Renal cortical epithelial cell (primary cell): ENCODE results near the gene PKP2. TPM values are rescaled to one million over a fixed set of nuclear protein-coding genes. Genes with fewer than 3 reads are reported as not detected.

Experiments
- DNase-seq: peaks from one replicate; pipeline ENCODE4 v3.0.0-alpha.2; 2011; ENCODE audit warnings: low read depth
- total RNA-seq: library from RNA; depleted of rRNA; stranded (reverse); fragments of >200 nt; gene quantifications from 2 replicates; pipeline ENCODE4 v1.2.3, GENCODE V29; 2014

The PKP2 gene
- total RNA-seq, 1 donor from 2014 or later: 10.7 TPM

DNA sequence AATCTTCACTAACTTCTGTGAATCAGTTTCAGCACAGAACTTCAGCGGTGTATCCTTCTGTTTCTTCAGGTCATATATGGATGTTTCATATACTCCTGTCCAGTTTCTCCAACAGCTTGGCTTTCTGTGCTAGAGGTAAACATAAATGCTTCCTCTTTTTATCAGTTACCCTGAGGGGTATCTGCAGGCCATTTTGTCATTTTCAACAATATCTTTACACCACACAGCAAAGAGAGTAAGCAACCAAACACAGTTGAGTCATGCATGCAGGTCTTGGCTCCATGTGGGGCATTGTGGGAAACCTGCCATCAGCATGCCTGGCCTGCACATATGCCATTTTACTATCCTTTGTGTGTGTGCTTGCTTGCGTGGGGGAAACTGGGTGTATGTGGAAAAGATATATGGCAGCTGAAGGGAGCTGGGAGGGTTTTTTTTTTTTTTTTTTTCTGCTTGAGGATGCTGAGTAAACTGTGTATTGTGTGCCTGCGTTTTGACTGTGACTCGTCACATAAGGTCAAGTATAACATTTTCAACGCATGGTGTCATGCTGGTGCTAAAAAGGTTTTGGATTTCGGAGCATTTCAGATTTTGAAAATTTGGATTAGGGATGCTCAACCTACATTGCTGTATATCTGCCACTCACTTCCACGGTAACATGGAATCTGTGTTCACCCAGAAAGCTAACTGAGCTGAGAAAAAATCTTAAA is 84.7 kb downstream of the PKP2 start:
- DNase-seq: no peak

DNA sequence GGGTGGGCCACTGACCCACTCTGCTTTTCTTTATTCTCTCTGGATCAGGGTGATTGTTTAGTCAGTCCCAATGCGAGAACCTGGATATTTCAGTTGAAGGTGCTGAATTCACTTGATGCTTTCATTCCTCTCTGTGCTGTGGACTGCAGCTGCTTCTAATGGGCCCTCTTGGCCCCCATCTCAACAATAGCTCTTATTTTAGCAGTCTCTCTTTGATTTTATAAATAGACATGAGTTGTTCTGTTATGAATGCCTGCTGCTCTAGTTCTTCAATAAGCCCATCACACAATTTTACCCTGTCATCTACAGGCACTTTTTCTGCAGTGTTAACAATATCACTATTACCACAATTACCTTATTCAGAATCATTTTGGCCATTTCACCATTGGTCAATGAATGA is 86.7 kb downstream of the PKP2 start:
- DNase-seq: no peak

- no peak for DNase-seq
These were observed 87.4 kb downstream of the PKP2 start for GRCh38 chr12:32809196-32809595.

DNA sequence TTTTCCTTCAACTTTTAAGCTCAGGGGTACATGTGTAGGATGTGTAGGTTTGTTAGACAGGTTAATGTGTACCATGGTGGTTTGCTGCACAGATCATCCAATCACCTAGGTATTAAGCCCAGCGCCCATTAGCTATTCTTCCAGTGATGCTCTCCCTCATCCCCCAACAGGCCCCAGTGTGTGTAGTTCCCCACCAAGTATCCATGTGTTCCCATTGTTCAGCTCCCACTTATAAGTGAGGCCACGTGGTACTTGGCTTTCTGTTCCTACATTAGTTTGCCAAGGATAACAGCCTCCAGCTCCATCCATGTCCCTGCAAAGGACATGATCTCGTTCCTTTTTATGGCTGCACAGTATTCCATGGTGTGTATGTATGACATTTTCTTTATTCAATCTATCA is 92.3 kb downstream of the PKP2 start:
- DNase-seq: no peak

GRCh38 chr12:32801269-32801980 is 95.2 kb downstream of the PKP2 start:
- no peak for DNase-seq

DNA sequence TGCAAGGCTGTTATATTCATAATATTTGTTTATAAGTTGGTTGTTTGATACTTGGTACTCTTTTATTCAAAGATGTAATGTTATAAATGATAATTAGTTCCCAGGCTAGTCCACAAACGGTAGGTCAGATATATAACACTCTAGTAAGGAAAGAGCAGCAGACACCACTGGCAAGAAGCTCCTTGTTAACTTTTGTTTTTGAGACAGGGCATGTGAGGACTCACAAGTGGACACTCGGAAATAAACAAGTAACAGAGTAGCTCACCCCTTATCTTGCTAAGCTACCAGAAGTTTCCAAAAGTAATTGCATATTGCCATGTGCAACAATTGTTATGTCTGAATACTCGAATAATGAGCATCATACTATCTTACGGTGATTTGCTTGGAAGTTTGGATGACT is 102.3 kb downstream of the PKP2 start:
- DNase-seq: no peak

- DNase-seq: no peak
These were observed 106.7 kb downstream of the PKP2 start for GRCh38 chr12:32789916-32790315.

DNA sequence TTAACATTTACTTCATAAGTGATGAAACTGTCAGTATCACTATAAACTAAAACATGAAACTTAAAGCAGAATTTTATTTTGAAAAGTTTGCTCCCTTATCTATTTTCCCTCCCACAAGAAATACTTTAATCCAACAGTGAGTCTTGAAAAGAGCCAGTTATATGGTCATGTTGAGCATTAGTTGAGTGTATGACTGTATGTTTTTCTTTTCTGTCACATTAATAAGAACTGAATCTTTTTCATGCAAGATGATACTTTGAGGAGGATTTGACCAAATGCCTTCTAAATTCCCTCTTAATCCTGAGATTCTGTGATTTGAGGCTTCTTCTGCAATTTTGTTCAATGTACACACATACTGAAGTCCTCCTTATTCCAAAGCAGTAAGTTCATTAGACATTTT is 107.1 kb downstream of the PKP2 start:
- DNase-seq: no peak

DNA sequence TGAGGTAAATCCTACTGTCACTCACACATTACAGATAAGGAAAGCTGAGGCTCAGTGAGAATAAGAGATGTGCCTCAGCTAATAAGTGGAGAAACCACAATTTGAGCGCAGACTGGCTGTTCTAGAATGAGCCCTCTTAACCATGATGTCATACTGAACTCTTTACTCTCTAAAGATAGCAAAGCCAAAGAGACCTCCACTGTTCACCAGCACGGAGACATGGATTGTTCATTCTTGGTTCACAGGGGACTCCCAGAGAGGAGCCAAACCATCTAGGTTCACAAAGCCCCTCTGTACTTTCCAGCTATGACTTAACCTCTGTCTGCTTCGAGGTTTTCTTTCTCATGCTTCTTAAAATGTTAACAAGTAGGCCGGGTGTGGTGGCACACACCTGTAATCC is 108.2 kb downstream of the PKP2 start:
- DNase-seq: no peak

DNA sequence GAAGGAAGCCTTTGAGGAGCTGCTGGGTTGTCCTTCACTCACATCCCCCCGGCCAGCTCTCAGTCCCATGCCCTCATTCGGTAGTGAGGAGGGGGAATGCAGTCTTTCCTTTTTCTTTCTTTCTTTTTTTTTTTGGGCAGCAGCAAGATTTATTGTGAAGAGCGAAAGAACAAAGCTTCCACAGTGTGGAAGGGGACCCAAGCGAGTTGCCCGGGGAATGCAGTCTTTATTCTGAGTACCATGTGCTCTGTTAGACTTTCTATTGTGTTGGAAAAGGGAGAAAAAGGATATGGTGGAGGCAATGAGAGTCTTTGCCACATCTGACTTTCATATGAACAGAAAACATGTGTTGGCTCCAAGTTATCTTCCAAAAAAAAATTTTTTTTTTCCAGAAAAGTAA is 111.0 kb downstream of the PKP2 start:
- no peak for DNase-seq

GRCh38 chr12:32783029-32783428 is 113.5 kb downstream of the PKP2 start:
- no peak for DNase-seq

- no peak for DNase-seq
These were observed 116.5 kb downstream of the PKP2 start for GRCh38 chr12:32780071-32780470.

DNA sequence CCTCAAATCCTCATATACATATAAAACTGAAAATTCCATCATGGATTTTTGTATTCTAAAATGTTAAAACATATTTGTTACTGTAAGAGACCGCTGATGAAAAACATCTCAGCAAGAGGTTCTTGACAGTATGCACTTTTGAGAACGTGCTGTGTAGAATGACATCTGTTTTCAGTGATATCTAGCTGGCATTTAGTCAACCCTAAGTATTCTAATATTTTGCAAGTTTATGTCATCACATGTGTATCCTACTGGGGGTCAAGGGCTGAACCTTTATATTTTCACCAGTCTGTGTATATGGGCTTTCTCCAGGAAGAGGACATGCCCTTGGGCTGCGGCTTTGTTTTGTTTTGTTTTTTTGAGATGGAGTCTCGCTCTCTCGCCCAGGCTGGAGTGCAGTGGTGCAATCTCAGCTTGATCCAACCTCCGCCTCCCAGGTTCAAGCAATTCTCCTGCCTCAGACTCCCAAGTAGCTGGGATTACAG is 118.8 kb downstream of the PKP2 start:
- no peak for DNase-seq

DNA sequence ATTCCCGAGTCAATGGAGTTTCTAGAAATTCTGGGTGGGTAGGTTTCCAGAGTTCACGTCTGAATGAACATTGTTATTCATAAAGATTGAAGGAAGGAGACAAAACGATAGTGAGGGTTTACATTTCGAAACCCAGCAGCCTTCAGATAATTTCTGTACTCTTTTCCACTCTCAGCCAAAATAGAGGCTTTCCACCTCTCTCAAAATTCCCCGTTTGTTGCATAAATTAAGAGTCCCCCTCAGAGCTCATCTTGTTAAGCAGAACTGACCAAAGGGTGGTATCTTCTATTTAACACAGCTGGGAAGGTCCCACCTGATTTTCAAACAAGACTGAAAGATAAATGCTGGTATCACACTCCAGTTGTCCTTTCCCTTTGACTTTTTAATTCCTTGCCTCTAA is 119.4 kb downstream of the PKP2 start:
- no peak for DNase-seq

DNA sequence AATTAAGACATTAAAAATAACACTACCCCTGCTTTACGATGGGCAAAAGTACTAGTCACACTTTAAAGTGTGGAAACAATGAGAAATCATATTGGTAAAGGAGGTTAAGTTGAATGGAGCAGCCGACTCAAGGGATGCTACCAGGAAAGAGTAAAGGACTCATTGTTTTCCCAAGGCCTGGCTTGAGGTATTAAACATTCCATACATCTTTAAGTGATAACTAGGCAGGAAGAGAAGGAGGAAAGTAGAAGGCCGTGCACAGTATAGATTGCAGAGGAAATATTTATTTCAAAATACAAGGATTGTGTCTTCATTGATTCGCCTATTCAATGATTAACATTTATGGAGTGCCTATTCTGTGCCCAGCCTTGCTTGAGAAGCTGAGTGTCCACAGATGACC is 120.3 kb downstream of the PKP2 start:
- DNase-seq: no peak

DNA sequence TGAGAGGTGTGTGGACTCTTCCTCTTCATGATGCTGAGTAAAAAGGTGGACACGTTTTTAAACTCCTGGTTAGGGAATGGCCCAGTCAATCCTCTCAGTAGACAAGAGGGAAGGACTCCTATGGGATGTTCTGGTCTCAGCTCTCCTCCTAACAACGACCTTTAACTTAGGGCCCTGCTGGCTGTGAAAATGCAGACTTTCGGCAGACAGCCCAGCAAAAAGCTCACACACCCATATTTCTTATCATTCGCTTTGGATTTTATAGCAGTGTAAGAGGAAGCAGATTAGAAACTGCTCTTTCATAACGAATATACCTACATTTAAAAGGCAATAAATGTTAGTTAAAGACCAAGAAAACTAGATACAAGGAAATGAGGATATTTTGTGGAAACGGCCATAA is 122.9 kb downstream of the PKP2 start:
- DNase-seq: no peak

DNA sequence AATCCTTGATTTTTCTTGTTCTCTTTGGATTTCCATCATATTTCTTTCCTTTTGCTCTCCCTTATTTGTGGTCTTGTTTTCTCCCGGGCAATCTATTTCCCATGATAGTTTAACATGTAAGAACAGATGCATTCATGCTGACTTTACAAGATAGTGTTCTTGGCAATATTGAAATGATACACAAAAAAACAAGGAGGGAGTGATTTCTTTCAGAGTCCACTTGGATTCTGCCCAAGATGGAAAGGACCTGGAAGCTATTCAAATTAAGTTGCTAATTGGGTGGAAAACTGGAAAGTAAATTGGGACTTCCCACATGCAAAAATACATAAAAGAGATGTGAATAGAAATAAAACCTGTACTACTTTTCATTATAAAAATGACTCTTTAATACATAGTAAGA is 126.4 kb downstream of the PKP2 start:
- DNase-seq: no peak

DNA sequence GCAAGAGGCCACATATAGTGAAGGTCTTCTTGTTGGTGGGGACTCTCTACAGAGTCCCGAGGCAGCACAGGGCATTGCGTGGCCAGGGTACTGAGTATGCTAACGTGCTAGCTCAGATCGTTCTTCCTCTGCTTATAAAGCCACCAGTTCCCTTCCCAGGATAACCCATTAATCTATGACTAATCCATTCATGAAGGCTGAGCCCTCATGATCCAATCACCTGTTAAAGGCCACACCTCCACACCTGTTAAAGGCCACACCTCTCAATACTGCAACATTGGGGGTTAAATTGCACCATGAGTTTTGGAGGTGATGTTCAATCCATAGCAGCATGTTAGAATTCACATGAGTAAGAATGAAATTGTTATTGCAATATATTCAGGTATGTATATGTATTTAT is 128.1 kb downstream of the PKP2 start:
- DNase-seq: no peak

- no peak for DNase-seq
These were observed 130.7 kb downstream of the PKP2 start for GRCh38 chr12:32765906-32766305.

DNA sequence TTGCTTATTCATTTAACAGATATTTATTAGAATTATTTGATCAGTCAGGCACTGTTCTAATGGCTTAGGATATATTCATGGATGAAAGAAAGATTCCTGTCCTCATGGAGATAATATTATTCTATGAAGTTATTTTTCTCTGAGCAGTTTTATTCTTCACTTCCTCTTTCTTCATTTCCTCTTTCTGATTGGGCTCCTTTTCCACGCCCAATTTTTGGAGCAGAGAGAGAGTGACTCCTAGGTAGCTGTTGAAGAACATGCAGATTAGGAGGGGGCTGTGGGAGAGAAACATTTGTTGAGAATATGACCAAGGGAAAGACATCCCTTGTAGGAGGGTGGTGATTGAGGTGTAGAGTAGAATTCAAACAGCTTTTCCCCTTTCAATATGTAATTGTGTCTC is 134.9 kb downstream of the PKP2 start:
- DNase-seq: no peak

DNA sequence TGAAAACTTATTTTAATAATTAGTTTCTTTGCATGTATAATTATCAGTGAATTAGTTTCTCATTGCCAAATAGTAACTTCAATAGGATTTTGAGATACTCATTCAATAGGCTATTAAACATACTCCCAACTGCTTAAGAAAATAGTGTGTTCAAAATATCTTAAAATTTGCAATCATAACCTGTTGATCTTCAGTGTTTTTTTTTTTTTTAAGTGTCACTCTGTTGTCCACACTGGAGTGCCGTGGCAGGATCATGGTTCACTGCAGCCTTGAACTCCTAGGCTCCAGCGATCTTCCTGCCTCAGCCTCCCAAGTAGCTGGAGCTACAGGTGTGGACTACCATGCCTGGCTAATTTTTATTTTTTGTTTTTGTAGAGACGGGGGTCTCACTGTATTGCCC is 139.4 kb downstream of the PKP2 start:
- no peak for DNase-seq

DNA sequence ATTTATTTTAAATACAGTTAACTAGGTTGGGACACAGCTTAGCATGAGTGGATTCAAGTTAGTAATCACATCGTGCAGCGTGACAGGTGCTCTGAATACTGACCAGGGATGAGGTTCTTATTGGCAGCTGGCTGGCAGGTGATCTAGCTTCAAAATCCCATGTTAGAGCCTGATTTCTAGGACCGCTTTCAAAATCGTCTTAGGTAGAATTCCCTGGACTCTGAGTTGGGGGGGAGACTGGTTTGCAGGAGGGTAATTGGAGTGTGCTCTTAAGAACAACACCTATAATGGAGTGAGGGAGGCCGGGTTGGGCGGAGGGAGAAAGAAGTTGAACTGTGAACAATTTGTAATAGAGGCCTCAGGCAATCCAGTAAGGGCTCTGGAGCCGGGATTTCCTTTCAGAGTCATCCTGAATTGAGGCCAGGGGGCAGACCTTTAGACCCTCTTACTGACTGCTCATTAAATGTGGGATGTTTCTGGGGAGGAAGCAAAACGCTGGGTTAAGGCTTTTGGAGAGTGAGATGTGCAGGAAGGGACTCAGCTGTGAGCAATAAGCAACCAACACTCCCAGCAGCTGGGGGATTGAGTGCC is 140.0 kb downstream of the PKP2 start:
- no peak for DNase-seq
